Measurements from ENCODE around the gene NOP9.

NOP9 gene

DNA sequence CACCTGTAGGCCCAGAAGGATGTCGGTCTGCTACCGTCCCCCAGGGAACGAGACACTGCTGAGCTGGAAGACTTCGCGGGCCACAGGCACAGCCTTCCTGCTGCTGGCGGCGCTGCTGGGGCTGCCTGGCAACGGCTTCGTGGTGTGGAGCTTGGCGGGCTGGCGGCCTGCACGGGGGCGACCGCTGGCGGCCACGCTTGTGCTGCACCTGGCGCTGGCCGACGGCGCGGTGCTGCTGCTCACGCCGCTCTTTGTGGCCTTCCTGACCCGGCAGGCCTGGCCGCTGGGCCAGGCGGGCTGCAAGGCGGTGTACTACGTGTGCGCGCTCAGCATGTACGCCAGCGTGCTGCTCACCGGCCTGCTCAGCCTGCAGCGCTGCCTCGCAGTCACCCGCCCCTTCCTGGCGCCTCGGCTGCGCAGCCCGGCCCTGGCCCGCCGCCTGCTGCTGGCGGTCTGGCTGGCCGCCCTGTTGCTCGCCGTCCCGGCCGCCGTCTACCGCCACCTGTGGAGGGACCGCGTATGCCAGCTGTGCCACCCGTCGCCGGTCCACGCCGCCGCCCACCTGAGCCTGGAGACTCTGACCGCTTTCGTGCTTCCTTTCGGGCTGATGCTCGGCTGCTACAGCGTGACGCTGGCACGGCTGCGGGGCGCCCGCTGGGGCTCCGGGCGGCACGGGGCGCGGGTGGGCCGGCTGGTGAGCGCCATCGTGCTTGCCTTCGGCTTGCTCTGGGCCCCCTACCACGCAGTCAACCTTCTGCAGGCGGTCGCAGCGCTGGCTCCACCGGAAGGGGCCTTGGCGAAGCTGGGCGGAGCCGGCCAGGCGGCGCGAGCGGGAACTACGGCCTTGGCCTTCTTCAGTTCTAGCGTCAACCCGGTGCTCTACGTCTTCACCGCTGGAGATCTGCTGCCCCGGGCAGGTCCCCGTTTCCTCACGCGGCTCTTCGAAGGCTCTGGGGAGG lies 11.3 kb downstream of the NOP9 start, which contains the start of gene LTB4R:
LTB4R (plus strand) TSS at position 857 of the 959 bp plus-strand sequence. CDS start 4,150 bp downstream, outside the sequence.
- DNase-seq: peak; percentile 72 to 81

DNA sequence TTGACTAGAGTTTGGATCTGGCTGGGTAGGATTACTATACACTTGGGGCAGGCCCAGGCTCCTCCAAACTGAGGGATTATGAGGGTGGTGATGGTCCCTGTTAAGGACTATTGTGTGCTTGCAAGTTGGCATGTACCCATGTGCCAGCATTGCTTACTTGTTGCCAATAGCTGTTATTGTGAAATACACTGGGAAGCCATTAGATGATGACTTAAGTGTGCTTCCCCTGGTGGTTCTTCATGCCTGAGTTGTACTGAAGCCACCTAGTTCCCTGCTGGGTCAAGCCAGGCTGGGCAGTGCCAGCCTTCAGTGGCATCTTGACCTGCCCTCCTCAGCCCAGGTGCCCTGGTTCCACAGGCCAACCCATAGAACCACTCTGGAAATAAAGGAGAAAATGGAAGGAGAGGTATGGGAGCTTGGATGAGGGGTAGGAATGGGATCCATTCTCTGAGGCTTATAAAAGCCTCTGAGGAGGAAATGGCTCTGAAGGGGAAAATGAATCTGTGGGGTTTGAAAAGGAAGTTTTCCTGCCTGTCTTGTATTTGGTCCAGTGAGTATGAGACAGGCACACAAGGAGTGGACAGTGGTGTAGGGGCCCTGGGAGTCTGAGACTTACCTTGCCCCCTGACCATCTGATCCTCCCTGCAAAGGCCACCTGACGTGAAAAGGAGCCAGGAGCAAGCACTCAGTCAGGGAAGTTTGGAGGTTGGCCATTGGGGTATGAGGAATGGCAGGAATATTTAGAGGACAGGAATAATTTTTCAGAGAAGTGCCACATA lies 12.4 kb downstream of the NOP9 start:
- DNase-seq: no peak

DNA sequence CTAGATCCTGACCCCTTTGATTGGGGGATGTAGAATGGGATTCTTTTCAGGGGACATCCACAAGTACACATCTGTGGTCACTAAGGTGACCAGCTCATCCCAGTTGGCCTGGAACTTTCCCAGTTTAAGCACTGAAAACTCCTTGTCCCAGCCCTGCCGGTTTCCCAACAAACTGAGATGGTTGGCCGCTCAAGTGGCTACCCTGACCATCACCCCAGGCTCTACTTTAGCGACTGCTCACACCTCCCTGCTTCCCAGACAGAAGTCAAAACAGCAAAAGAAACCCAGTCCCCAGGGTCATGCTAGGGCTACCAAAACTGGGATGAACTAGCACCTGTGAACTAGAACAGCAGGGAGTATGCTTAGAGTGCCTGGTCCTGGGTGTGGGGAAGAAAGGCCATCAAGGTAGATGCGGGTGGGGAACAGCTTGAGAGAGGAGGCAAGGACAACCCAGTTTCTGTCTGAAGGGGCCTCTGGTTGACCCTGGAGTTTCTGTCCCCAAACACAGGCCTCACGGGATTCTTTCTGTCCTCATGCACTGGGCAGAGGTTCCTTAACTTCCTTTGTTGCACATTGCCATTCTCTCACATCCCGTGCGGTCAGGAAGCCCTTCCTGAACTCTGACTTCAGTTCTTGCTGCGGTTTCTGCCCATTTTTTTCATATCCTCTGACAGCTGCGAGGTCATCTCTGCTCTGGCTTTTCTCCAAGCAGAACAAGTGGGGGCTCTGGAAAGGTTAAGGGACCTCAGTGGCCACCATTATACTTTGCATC lies 13.3 kb downstream of the NOP9 start:
- DNase-seq: peak; percentile 47 to 63

GRCh38 chr14:24313913-24314312 lies 14.3 kb downstream of the NOP9 start:
- no peak for DNase-seq

GRCh38 chr14:24314377-24315193 lies 14.9 kb downstream of the NOP9 start:
- DNase-seq: no peak

DNA sequence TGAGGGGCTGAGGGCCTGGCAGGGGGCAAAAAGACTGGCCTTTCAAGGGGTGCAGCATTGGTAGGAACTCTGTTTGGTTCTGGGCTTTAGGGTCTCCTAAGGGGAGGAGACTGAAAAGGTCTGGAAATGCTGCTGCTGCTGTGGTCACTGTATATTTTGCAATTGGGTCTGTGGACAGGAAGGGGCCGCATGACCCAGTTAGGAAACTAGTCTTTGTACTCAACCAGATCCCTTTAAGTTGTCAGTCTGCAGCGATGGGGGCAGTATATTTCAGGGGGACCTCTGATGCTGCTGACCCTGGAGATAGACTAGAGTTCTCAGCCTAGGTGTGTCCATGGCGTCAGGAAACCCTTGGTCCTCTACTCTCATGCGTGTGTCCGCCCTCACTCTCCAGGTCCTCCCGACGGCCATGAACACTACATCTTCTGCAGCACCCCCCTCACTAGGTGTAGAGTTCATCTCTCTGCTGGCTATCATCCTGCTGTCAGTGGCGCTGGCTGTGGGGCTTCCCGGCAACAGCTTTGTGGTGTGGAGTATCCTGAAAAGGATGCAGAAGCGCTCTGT lies 15.7 kb downstream of the NOP9 start:
- DNase-seq: no peak

GRCh38 chr14:24315807-24316596 lies 16.4 kb downstream of the NOP9 start:
- no peak for DNase-seq

- no peak for DNase-seq
Observed at GRCh38 chr14:24316597-24316950, 16.9 kb downstream of the NOP9 start.

GRCh38 chr14:24317141-24317928 lies 17.7 kb downstream of the NOP9 start:
- DNase-seq: no peak

GRCh38 chr14:24321212-24321975 lies 21.7 kb downstream of the NOP9 start:
- DNase-seq: no peak

DNA sequence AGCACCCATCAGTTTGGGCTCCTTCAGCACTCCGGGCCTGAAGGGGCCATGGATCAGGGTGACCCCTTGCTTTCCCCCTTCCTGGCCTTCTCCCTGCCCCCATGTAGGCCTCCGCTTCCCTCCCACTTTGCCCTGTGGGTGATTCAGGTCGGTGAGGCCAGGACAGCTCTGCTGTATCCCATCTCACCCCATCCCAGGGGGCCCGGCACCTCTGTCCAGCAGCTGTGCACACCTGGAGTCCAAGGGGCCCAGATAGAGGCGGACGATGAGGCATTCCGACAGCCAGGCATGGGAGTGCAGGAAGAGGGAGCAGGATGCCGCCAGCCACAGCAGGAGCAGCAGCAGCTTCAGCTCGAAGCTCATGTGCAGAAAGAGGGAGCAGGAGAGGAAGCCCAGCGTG lies 23.0 kb downstream of the NOP9 start:
- no peak for DNase-seq

DNA sequence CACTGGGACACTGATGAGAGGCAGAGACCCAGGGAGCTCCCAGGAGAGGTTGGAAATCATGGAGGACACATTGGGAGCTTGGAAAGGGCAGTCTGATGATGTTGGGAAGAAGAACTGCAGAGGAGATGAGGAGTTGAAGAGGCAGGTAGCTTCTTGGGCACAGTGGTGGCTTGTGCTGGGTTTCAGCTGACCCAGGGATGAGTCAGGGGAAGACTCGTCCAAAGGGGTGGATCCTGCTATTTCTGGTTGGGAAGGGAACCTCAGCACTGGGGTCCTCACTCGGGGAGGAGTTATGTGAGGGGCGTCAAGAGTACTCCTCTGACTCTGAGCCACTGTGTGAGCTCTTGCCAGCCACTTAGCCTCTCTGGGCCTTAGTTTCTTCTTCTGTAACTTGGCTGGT lies 23.7 kb downstream of the NOP9 start:
- no peak for DNase-seq

- DNase-seq: no peak
Observed at GRCh38 chr14:24324024-24324423, 24.4 kb downstream of the NOP9 start.

- no peak for DNase-seq
Observed at GRCh38 chr14:24325041-24325530, 25.4 kb downstream of the NOP9 start.

DNA sequence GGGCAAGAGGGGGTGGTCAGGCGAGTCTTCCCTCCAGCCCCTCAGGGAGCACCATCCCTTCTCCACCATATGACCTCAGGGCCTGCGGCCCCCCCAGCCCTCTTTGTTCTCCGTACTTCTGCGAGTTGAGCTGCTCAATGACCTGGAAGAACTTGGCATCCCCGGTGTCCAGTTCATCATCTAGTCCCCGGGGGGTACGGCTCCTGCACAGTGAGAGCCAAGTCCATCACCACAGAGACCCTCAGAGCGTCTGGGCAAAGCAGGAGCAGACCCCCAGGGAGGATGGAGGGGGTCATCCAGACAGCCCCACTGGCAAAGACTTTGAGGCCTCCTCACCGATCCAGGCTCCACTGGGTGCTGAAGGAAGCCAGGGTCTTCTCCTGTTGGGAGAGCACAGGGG lies 26.3 kb downstream of the NOP9 start:
- DNase-seq: no peak

DNA sequence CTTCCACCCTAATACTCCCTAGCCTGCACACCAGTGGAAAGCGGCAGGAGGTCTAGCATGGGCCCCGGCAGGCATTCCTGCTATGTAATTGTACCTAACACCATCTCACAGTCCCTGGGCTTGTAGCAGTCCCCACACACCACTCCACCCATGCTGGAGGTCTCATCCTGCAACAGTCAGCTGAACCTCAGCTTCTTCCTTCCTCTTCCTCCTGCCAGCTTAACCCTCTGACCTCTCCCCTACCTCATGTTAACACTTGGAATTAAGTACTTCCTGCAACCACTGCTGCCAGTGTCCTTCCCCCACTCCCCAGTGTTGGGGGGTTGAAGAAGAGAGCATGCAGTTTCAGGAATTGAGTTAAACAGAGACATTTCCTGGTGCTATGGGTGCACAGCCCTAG lies 27.7 kb downstream of the NOP9 start:
- no peak for DNase-seq

DNA sequence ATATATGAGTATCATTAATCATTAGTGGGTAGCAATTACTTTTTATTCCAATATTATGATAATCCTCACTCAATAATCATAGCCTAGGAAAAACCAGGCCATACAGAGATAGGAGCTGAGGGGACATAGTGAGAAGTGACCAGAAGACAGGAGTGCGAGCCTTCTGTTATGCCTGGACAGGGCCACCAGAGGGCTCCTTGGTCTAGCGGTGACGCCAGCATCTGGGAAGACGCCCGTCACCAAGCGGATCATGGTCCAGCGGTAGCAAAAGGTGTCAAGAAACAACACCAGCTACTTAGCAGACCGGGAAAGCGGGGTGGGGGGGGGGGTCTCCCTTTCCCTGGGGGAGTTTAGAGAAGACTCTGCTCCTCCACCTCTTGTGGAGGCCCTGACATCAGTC lies 28.3 kb downstream of the NOP9 start:
- DNase-seq: peak; percentile 36 to 39

DNA sequence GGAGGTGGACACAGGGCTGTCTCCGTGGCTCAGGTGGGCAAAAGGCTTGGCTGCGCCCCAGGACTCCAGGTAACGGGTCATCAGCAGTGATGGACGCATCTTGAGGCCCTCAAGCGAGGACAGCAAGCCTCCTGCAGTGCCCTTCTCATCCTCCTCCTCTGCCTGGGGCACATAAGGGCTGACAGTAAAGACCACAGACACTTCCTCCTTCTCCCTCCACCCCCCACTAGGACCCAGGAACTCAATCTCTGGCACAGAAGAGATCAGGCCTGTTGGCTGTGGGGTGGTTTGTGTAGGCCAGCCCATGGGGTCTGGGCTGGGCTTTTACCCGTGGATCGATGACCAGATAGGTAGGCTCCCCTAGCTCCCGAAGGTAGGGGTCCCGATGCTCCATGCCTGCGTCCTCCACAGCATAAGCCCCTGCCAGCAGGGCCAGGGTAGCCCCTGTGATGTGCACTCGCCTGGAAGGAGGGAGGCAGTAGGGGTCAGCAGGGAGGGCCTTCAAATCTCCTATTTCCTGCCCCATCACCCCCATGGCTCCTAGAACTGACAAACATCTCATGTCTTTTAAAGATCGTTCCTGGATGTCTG lies 29.5 kb downstream of the NOP9 start:
- DNase-seq: no peak

GRCh38 chr14:24329736-24330135 lies 30.1 kb downstream of the NOP9 start:
- peak; percentile 79 to 80 for DNase-seq
